ENCODE results near the gene RFFL. TPM values are rescaled to one million over a fixed set of nuclear protein-coding genes. Genes with fewer than 3 reads are reported as not detected.

Gene RFFL
- total RNA-seq, 1 donor from 2014 or later: 19.9 TPM

DNA sequence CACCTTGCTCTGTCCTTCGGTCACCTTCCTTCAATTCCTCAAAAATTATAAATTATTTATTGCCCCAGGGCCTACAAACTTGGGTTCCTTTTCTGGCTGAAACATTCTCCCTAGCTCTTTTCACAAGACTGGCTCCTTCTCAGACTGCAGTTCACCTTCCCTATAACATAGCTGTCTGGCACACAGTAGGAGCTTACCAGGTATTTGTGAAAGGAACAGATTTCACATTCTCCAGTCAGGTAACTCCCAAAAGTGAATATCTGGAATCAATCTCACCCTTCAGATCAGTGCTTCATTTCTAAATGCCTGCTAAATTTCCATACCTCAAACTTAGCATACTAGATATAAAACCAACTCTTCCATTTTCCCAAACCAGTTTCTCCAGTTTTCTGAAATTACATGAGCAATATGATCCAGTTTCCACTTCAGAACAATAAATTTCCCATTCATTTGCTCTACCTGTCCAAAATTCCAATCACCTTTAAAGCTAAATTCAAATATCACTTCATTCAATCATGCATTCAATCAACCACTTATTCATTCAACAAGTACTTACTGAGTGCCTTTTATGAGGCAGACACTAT is 6.1 kb downstream of the RFFL start:
- Mint-ChIP-seq H3K4me3 (no peak overlapping the region), H3K27ac (peak overlapping the region; percentile 57), H3K27me3 (no peaks in the 10 kb centered on the region), H3K9me3 (no peaks in the 10 kb centered on the region), H3K4me1 (ENCODE audit: unreplicated experiment) (peaks cover 8% of the 10 kb centered on the region), H3K36me3 (peaks cover 6% of the 10 kb centered on the region)
- no peak for DNase-seq (ENCODE audit: extremely low spot score, unreplicated experiment)
- TF ChIP-seq, protein P1, sequence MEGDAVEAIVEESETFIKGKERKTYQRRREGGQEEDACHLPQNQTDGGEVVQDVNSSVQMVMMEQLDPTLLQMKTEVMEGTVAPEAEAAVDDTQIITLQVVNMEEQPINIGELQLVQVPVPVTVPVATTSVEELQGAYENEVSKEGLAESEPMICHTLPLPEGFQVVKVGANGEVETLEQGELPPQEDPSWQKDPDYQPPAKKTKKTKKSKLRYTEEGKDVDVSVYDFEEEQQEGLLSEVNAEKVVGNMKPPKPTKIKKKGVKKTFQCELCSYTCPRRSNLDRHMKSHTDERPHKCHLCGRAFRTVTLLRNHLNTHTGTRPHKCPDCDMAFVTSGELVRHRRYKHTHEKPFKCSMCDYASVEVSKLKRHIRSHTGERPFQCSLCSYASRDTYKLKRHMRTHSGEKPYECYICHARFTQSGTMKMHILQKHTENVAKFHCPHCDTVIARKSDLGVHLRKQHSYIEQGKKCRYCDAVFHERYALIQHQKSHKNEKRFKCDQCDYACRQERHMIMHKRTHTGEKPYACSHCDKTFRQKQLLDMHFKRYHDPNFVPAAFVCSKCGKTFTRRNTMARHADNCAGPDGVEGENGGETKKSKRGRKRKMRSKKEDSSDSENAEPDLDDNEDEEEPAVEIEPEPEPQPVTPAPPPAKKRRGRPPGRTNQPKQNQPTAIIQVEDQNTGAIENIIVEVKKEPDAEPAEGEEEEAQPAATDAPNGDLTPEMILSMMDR (conservative IDR thresholded peaks at IDR 0.05): no peak

DNA sequence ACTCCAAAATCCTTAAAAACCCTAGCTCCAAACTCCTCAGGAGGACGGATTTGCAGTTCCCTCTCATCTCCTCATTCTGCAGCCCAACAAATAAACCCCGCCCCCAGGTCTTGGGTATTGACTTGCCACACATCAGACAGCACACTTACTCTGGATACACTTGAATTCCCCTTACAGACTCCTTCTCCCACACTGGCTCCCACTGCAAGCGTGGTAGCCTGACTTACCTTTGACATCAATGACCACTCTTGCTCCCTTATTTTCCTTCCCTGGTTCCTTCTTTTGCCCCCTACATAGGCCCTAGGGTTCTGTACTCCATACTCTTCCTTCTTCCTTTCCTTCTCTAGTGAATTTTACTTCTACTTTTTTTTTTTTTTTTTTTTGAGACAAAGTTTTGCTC is 7.5 kb downstream of the RFFL start:
- H3K4me1 Mint-ChIP-seq (ENCODE audit: unreplicated experiment): peaks cover 10% of the 10 kb centered on the region
- no peak overlapping the region for H3K27ac Mint-ChIP-seq
- peaks cover 6% of the 10 kb centered on the region for H3K36me3 Mint-ChIP-seq
- TF ChIP-seq, protein P1 (conservative IDR thresholded peaks at IDR 0.05): no peak
- no peaks in the 10 kb centered on the region for H3K27me3 Mint-ChIP-seq
- no peaks in the 10 kb centered on the region for H3K9me3 Mint-ChIP-seq
- DNase-seq (ENCODE audit: extremely low spot score, unreplicated experiment): no peak
- H3K4me3 Mint-ChIP-seq: no peak overlapping the region

DNA sequence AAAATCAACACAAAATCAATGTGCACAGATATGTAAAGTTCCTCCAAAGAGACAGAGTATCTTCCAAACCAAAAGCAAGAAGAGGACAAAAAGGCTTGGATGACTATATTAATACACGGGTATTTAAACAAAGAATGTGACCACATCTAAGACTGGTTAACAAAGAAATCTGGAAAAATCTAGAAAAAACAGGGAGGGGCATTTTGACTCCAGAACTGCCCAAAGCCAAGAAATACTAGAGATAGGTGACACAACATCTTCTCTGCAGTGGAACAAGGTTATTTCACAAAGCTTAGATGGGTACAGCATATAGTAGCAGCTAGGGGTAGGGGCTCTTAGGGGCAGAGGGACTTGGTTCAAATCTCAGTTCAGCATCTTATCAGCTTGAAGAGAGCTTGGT is 10.3 kb downstream of the RFFL start:
- H3K27me3 Mint-ChIP-seq: no peaks in the 10 kb centered on the region
- TF ChIP-seq, protein P1 (conservative IDR thresholded peaks at IDR 0.05): no peak
- H3K4me3 Mint-ChIP-seq: no peak overlapping the region
- H3K4me1 Mint-ChIP-seq (ENCODE audit: unreplicated experiment): peaks cover 23% of the 10 kb centered on the region
- peaks cover 6% of the 10 kb centered on the region for H3K36me3 Mint-ChIP-seq
- no peak overlapping the region for H3K27ac Mint-ChIP-seq
- no peaks in the 10 kb centered on the region for H3K9me3 Mint-ChIP-seq
- no peak for DNase-seq (ENCODE audit: extremely low spot score, unreplicated experiment)

DNA sequence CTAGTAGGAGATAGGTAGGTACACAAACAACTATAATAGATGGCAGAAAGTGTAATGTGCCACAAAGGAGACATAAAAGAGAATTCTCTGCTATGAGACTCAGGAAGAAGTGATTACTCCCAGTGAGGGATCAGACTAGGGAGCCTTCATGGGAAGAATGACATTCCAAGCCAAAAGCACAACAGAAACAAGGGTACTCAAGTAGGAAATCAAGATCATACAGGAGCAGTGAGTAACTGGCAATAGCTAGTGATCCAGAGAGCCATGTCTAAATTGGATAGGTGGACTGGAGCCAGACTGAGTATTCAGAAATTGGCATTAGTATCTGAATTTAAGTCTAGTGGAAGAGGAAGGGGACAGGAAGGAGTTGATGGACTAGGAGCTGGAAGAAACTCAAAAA is 10.7 kb downstream of the RFFL start:
- Mint-ChIP-seq H3K9me3 (no peaks in the 10 kb centered on the region), H3K27ac (no peak overlapping the region), H3K27me3 (no peaks in the 10 kb centered on the region), H3K4me1 (ENCODE audit: unreplicated experiment) (peaks cover 23% of the 10 kb centered on the region), H3K36me3 (peaks cover 6% of the 10 kb centered on the region), H3K4me3 (no peak overlapping the region)
- TF ChIP-seq, protein P1 (conservative IDR thresholded peaks at IDR 0.05): no peak
- DNase-seq (ENCODE audit: extremely low spot score, unreplicated experiment): no peak

DNA sequence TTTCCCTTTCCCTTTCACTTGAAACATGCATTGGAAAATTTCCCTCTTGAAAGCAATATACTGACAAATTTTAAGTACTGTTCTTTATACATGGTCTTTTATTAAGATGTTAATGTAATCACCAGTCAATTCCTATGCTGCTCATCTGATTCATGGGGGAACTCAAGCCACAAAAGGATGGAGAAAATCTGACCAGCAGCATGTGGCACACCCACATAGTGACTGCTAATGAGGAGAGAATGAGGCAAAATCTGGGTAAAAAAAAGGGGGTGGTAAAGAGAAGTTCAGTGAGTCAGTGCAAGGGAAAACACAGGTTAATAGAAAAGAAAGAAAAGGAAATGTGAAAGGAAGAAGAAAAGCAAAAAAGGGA is 11.3 kb downstream of the RFFL start:
- Mint-ChIP-seq H3K36me3 (peaks cover under 1% of the 10 kb centered on the region), H3K27ac (no peak overlapping the region), H3K4me3 (no peak overlapping the region), H3K4me1 (ENCODE audit: unreplicated experiment) (peaks cover 18% of the 10 kb centered on the region), H3K27me3 (no peaks in the 10 kb centered on the region), H3K9me3 (no peaks in the 10 kb centered on the region)
- DNase-seq (ENCODE audit: extremely low spot score, unreplicated experiment): no peak
- TF ChIP-seq, protein P1 (conservative IDR thresholded peaks at IDR 0.05): no peak
